ENCODE measurements around the gene PLA2G2E.
A peak's percentile ranks its signal among the peaks of the same experiment; 100 is the strongest.
"Not testable (repeated sequence)": the region's sequence is repeated elsewhere in the genome, so short reads cannot be mapped to it uniquely, and the experiment has no call there.

PLA2G2E gene

GRCh38 chr1:19932866-19933265, 9.4 kb upstream of the PLA2G2E start:
- H3K27ac ChIP-seq = no peak overlapping the region
- TF ChIP-seq CTCF (conservative IDR thresholded peaks at IDR 0.05) = no peak

GRCh38 chr1:19927130-19927421, 3.7 kb upstream of the PLA2G2E start:
- not testable (repeated sequence) for H3K27ac ChIP-seq

GRCh38 chr1:19926296-19927129, 3.1 kb upstream of the PLA2G2E start:
- TF ChIP-seq CTCF (conservative IDR thresholded peaks at IDR 0.05) = no peak
- no peak overlapping the region for H3K27ac ChIP-seq

- H3K27ac ChIP-seq = no peak overlapping the region
- TF ChIP-seq CTCF (conservative IDR thresholded peaks at IDR 0.05) = no peak
Observed at GRCh38 chr1:19925342-19926070, 2.1 kb upstream of the PLA2G2E start.

GRCh38 chr1:19923953-19924346, 533 bp upstream of the PLA2G2E start:
- no peak for TF ChIP-seq CTCF (conservative IDR thresholded peaks at IDR 0.05)
- no peak overlapping the region for H3K27ac ChIP-seq

GRCh38 chr1:19922015-19922688, 1.3 kb downstream of the PLA2G2E start:
- no peak overlapping the region for H3K27ac ChIP-seq
- TF ChIP-seq CTCF (conservative IDR thresholded peaks at IDR 0.05) = no peak

- no peak for TF ChIP-seq CTCF (conservative IDR thresholded peaks at IDR 0.05)
- peak overlapping the region; percentile 11; the same call in 1 of the 2 replicates for H3K27ac ChIP-seq
Observed at GRCh38 chr1:19921310-19921709, 2.1 kb downstream of the PLA2G2E start.
